ENCODE data around the gene CADM2. TPM values are rescaled to one million over a fixed set of nuclear protein-coding genes. Genes with fewer than 3 reads are reported as not detected.

Gene CADM2
- total RNA-seq, 1 experiment from 2014 or later = 0.64 TPM

- Histone ChIP-seq H3K27ac (ENCODE audit: low read length) (no peak overlapping the region), H3K36me3 (ENCODE audit: control insufficient read depth, insufficient read depth, low read length) (no peaks in the 10 kb centered on the region), H3K4me3 (ENCODE audit: low read depth in 2 of 2, low read length in 2 of 2) (no peak overlapping the region), H3K4me1 (ENCODE audit: control insufficient read depth, insufficient read depth, low read length) (no peaks in the 10 kb centered on the region), H3K27me3 (ENCODE audit: control insufficient read depth, insufficient read depth, low read length) (no peaks in the 10 kb centered on the region), H3K9me3 (ENCODE audit: control insufficient read depth, insufficient read depth, low read depth, low read length) (no peaks in the 10 kb centered on the region)
- ChIA-PET CTCF (interaction anchor here (0.6 kb wide), 1 partner anchor 142 kb away, joined by 4 read pairs; no protein-coding TSS in a partner anchor), POLR2A (no interaction called here)
- DNase-seq (ENCODE audit: low read depth, low spot score) = no peak
- intact Hi-C loops (cut with micrococcal nuclease; ENCODE audit: unreplicated experiment) = no loop called here
- no TSS peak for BruUV-seq (replicated peaks)
- in situ Hi-C loops (cut with HindIII; ENCODE audit: low pct_unique_long_range_greater_than_20kb, low sequenced_read_pairs) = no loop called here
- TF ChIP-seq SIN3A (IDR thresholded peaks at IDR 0.05; ENCODE audit: borderline replicate concordance, insufficient read depth, low read depth, low read length) (no peak), CTCF (IDR thresholded peaks at IDR 0.05) (no peak), POLR2AphosphoS5 (IDR thresholded peaks at IDR 0.05; ENCODE audit: low read depth, low read length) (no peak), TCF7L2 (IDR thresholded peaks at IDR 0.05; ENCODE audit: low read depth, low read length) (no peak), REST (IDR thresholded peaks at IDR 0.05; ENCODE audit: insufficient read depth in 1 of 2, low read depth in 2 of 2, low read length in 1 of 2) (no peak)
- ATAC-seq = no peak
These were observed 224.4 kb downstream of the CADM2 start for GRCh38 chr3:85182975-85183752.

GRCh38 chr3:85185495-85185894, 226.7 kb downstream of the CADM2 start:
- Histone ChIP-seq H3K9me3 (ENCODE audit: control insufficient read depth, insufficient read depth, low read depth, low read length) (no peaks in the 10 kb centered on the region), H3K36me3 (ENCODE audit: control insufficient read depth, insufficient read depth, low read length) (no peaks in the 10 kb centered on the region), H3K4me3 (ENCODE audit: low read depth in 2 of 2, low read length in 2 of 2) (no peak overlapping the region), H3K27me3 (ENCODE audit: control insufficient read depth, insufficient read depth, low read length) (no peaks in the 10 kb centered on the region), H3K27ac (ENCODE audit: low read length) (no peak overlapping the region), H3K4me1 (ENCODE audit: control insufficient read depth, insufficient read depth, low read length) (no peaks in the 10 kb centered on the region)
- intact Hi-C loops (cut with micrococcal nuclease; ENCODE audit: unreplicated experiment) = no loop called here
- no peak for ATAC-seq
- in situ Hi-C loops (cut with HindIII; ENCODE audit: low pct_unique_long_range_greater_than_20kb, low sequenced_read_pairs) = no loop called here
- TF ChIP-seq SIN3A (IDR thresholded peaks at IDR 0.05; ENCODE audit: borderline replicate concordance, insufficient read depth, low read depth, low read length) = no peak
- no peak for TF ChIP-seq REST (IDR thresholded peaks at IDR 0.05; ENCODE audit: insufficient read depth in 1 of 2, low read depth in 2 of 2, low read length in 1 of 2)
- no peak for TF ChIP-seq TCF7L2 (IDR thresholded peaks at IDR 0.05; ENCODE audit: low read depth, low read length)
- no peak for TF ChIP-seq CTCF (IDR thresholded peaks at IDR 0.05)
- TF ChIP-seq POLR2AphosphoS5 (IDR thresholded peaks at IDR 0.05; ENCODE audit: low read depth, low read length) = no peak
- CTCF ChIA-PET = no interaction called here
- BruUV-seq (replicated peaks) = no TSS peak
- no peak for DNase-seq (ENCODE audit: low read depth, low spot score)
- POLR2A ChIA-PET = no interaction called here
